GM12801 (cell line): ENCODE results near the gene LOXL4.

Experiments
- CTCF ChIP-seq: IDR thresholded peaks from one replicate; pipeline ENCODE4 v1.5.1; 2011; ENCODE audit warnings: control low read depth; ENCODE audit not compliant: insufficient read length; ENCODE audit errors: extremely low read depth

Gene LOXL4

GRCh38 chr10:98301664-98302319 is 33.8 kb upstream of the LOXL4 start:
- TF ChIP-seq CTCF, result no peak

- TF ChIP-seq CTCF, result no peak
These were observed 32.7 kb upstream of the LOXL4 start for GRCh38 chr10:98300526-98301229.

- TF ChIP-seq CTCF, result no peak
These were observed 31.3 kb upstream of the LOXL4 start for GRCh38 chr10:98299341-98299740.

- TF ChIP-seq CTCF, result no peak
These were observed 28.5 kb upstream of the LOXL4 start for GRCh38 chr10:98296524-98296923.

GRCh38 chr10:98295907-98296306 is 27.9 kb upstream of the LOXL4 start:
- TF ChIP-seq CTCF, result no peak

GRCh38 chr10:98295401-98295811 is 27.4 kb upstream of the LOXL4 start:
- no peak for TF ChIP-seq CTCF

GRCh38 chr10:98294270-98294627 is 26.3 kb upstream of the LOXL4 start:
- TF ChIP-seq CTCF, result no peak
